NCI-H1694 (cell line): Measurements from ENCODE around the gene DNAH1.

Experiments used
- DNase-seq: peaks from one replicate; lab custom pipeline; 2025; lab: John Stamatoyannopoulos, UW

DNAH1 gene

GRCh38 chr3:52357151-52358080, 41.3 kb downstream of the DNAH1 start:
- no peak for DNase-seq

DNA sequence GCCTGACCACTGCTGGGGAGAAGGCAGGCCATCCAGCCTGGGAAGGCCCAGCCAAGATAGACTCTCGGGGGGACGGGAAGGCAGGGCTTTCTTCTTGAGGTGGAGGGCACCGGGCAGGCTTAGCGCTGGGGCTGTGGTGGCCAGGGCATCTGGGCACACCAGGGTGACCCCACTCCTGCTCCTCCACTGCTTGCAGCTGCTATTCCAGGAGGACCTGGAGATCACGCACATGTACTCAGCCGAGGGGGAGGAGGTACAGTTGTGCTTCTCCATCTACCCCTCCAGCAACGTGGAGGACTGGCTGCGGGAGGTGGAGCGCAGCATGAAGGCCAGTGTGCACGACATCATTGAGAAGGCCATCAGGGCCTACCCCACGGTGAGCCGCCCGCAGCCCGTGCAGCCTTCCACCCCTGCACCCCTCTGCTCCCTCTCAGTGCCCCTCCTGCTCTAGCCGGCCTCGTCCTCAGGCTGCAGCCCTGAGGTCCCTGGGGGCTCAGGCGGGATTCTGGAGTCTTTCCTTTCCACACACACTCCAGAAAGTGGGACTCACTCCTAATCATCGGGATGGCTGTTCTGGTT, 42.3 kb downstream of the DNAH1 start:
- no peak for DNase-seq

DNA sequence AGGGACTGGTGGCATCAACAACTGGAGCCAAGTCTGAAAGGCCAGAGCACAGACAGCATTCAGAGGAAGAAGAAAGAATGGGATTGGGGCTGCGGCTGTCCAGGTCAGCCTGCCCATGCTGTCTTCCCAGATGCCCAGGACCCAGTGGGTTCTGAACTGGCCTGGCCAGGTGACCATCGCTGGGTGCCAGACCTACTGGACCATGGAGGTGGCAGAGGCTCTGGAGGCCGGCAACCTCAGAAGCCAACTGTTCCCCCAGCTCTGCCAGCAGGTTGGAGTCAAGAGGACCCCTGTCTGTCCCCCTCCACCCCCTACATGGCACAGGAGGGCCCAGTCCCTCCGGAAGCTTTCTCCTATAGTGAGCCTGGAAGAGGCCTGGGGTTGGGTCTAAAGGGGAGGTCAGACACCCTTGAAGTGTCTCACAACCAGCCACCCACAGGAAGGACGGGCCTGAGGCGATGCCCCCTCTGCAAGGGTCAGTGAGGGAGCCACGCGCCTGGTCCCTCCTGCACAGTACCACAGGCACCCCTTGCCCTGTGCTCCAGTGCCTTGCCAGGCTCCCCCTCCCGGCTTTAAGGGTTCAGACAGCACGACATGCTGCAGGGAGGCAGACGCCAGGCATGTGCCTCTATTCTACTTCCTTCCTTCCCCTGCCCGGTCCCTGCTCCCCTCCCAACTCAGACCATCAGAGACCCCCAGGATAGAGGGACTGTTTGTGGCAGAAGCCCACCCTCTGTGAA, 43.2 kb downstream of the DNAH1 start:
- no peak for DNase-seq

DNA sequence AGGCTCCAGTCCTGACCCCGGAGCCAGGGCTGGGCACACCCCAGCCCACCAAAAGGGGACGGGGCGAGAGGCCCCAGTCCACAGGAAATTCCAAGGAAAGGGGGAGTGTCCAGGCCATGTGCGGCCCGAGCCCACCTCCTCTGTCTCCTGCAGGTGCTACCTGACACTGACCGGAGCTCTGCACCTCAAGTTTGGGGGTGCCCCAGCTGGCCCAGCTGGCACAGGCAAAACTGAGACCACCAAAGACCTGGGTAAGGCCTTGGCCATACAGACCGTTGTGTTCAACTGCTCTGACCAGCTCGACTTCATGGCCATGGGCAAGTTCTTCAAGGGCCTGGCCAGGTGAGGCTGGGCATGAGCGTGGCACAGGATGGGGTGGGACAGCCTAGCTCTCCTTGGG, 44.9 kb downstream of the DNAH1 start:
- no peak for DNase-seq

DNA sequence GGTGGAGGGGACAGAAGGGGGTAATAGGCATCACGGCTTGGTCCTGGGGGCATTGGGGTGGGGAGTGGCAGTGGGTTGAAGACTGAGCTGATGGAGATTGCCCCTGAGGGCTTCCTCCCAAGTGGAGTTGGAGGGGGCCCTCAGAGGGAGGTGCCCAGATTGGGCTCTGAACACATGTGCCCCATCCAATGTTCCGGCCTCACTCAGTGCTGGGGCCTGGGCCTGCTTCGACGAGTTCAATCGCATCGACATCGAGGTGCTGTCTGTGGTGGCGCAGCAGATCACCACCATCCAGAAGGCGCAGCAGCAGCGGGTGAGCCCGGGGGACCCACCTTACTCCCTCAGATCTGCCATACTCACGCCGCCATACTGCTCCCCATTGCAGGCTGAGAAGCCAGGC, 45.3 kb downstream of the DNAH1 start:
- DNase-seq, result no peak

DNA sequence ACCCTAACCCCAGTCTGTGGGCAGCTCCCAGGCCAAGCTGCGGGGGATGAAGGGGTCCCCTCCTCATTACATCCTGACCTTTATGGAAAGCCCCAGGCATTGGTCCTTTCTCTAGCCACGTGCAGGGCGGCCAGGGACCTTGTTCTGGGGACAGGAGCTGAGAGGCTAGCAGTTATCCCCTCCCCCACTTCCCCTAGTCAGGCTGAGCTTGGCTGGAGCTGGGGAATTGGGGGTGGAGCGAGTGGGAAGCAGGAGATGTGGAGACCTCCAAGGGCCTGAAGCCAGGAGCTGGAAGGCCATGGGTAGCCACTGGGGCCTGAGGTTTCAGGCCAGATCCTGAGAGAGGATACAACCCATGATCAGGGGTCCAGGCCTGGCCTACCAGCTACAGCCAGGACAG, 45.8 kb downstream of the DNAH1 start:
- no peak for DNase-seq

GRCh38 chr3:52364322-52365035, 48.4 kb downstream of the DNAH1 start:
- no peak for DNase-seq

GRCh38 chr3:52366527-52366926, 50.4 kb downstream of the DNAH1 start:
- DNase-seq, result no peak

DNA sequence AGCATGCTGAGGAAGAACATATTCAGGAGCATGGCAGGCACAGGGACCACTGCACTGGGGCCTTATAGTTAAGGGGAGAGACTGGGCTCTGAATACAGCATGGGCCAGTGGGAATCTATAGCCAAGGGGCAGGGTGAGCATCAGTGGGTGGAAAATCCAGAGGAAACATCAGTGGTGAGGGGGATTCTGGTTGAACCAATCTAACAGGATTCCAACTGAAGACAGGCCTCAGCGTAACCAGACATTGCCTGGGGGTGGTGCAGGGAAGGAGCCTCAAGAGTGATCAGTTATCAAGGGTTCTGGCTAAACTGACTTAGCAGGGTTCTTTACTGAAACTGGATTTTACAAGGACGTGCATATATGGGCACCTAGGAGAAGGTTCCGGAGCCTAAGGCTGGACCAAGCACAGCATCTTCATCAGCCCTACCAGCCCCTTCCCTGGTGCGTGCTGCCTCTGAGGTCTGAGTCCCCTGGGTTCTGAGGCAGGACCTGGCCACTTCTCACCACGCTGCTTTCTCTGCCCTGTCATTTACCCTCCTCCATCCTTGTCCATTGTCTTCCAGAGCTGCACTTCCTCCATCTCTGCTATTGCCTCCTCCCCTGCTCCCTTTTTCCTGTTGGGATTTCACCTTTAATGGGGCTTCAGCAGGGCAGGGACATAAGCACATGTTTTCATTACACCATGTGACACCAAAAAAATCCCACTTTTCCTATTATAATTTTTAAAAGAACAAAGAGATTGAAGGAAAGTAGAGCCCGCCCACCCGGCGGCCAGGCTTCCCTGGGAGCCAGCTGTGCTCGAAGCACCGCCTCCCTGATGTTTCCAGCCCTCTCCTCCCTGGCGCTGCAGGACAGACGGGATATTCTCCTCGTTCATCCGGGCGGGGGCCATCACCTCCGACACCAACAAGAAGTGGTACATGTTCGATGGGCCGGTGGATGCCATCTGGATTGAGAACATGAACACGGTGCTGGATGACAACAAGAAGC, 52.1 kb downstream of the DNAH1 start:
- no peak for DNase-seq

- DNase-seq, result no peak
These were observed 54.4 kb downstream of the DNAH1 start for GRCh38 chr3:52370531-52370930.

DNA sequence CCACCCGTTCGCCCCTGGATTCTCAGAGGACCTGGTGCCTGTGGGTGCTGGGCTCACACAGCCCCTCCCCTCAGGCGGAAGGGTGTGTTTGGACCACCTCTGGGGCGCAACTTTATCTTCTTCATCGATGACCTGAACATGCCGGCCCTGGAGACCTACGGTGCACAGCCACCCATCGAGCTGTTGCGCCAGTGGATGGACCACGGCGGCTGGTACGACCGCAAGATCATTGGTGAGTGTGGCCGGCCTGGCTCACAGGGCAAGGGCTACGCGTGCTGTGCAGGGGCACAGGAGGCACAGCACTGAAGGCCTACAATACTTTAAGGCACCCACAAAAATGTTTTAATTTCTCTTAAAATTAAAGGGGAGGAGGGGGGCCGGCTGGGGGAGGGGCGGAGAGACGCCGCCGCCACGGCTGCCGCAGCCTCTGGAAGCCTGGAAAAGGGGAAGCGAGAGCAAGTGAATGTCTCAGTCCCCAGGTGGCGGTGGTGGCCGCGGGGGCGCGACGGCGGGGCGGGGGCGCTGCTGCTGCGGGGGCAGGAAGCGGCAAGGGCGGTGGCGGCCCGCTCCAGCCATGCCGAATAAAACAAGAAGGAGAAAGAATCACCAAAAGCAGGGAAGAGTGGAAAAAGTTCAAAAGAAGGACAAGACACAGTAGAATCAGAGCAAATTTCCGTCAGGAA, 56.8 kb downstream of the DNAH1 start:
- DNase-seq, result no peak

GRCh38 chr3:52373676-52374075, 57.6 kb downstream of the DNAH1 start:
- no peak for DNase-seq

DNA sequence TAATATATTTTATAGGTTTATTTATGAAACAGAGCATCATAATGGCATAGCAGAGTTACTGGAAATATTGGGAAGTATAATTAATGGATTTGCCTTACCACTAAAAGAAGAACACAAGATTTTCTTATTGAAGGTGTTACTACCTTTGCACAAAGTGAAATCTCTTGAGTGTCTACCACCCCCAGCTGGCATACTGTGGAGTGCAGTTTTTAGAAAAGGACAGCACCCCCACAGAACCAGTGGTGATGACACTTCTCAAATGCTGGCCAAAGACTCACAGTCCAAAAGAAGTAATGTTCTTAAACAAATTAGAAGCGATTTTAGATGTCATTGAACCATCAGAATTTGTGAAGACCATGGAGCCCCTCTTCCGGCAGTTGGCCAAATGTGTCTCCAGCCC, 58.1 kb downstream of the DNAH1 start:
- no peak for DNase-seq

GRCh38 chr3:52379610-52380009, 63.5 kb downstream of the DNAH1 start:
- DNase-seq, result no peak

DNA sequence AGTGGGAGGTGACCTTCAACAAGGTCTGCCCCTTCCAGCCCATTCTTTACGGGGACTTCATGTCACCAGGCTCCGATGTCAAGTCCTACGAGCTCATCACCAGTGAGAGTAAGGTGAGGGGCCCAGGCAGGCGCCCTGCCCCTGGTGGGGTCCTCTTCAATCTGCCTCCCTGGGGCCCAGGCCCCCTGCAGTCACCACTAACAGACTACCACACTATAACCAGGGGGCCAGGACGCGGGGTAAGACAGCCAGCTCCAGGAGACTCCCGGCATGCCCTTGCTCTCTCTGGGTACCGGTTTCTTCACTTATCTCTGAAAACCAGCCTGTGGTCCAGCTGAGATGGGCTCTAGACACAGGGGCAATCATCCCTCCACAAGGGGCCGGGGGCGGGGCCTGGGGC, 63.9 kb downstream of the DNAH1 start:
- DNase-seq, result no peak

DNA sequence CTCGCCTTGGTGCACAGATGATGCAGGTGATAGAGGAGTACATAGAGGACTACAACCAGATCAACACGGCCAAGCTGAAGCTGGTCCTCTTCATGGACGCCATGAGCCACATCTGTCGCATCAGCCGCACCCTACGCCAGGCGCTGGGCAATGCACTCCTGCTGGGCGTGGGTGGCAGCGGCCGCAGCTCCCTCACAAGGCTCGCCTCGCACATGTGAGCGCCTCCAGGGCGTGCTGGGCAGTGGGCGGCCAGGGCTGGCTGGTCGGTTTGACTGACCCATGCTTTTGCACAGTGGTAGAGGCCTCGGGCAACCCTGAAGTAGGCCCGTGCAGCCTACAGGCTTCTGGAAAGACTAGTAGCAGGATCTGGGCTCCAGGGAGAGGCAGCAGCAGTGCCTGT, 65.5 kb downstream of the DNAH1 start:
- DNase-seq, result no peak

- DNase-seq, result no peak
These were observed 67.3 kb downstream of the DNAH1 start for GRCh38 chr3:52383446-52383845.

DNA sequence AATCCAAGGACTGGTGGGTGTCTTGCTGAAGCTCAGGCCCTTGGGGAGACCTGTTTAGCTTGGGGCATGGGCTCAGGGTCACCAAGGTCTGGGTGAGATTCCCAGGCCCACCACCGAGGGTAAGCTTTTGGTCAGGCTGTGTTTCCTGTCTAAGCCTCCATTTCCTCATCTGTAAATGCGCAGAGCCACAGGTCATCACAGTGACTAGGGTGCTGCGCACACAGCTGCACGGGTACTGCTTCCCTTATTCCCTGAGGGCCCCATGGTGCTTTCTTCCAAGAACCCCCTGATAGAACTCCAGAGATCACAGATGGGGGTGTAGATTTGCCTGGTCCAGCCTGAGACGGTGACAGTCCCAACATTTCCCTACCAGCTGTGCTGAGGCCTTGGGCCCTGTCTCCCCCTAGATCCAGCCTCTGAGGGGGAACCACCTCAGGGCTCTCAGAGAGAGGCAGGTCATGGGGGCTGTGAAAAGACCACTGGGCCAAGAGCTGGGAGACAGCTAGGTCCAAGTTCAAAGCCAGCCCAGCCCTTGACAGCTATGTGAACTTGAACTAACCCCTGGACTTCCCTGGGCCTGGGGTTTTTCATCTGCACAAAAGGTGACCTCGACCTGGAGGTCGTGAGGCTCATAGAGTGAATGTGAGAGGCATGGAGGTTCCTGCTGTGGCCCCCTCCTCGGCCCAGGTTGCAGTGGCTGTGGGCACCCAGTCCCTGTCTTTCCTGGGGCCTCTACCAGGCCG, 68.1 kb downstream of the DNAH1 start:
- DNase-seq, result no peak

DNA sequence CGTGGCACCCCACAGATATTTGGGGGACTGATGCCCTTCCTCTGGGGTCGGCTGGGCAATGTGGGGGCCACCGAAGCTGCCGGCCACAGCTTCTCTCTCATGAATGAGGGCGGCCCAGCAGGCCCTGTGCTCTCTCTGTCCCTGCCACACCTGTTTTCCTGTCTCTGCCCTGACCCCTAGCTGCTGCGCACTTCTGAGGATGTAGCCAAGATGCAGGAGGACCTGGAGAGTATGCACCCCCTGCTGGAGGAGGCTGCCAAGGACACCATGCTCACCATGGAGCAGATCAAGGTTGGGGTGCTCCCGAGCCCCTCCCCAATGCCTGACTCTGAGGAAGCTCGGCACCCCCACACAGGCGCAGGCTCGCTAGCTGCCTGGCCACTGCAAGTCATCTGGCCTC, 69.0 kb downstream of the DNAH1 start:
- no peak for DNase-seq

GRCh38 chr3:52387481-52387880, 71.4 kb downstream of the DNAH1 start:
- DNase-seq, result no peak
